HL-60 (cell line): Measurements from ENCODE around the gene NVL.
A peak's percentile ranks its signal among the peaks of the same experiment; 100 is the strongest.
"Not testable (repeated sequence)": the region's sequence is repeated elsewhere in the genome, so short reads cannot be mapped to it uniquely, and the experiment has no call there.

ENCODE experiments used
- DNase-seq, 2 experiments: peaks; one replicate each; pipeline ENCODE4 v3.0.0-alpha.2; 2010 to 2020; ENCODE audit warnings: low read depth in 1 of 2, low spot score in 1 of 2
- H3K27ac ChIP-seq: fragments of 250-450 bp; sonication (Bioruptor Pico); replicated peaks from 2 replicates; pipeline ENCODE4 v1.5.1; 2020; ENCODE audit warnings: mild to moderate bottlenecking, moderate library complexity
- H3K27me3 ChIP-seq: fragments of 250-450 bp; sonication (Bioruptor Pico); 2 replicates; pipeline ENCODE4 v1.5.1; 2021; ENCODE audit warnings: mild to moderate bottlenecking, moderate library complexity; ENCODE audit not compliant: insufficient read depth, poor library complexity, severe bottlenecking
- H3K4me3 ChIP-seq: replicated peaks from 2 replicates; pipeline ENCODE4 v1.5.1; 2011; ENCODE audit warnings: mild to moderate bottlenecking, control low read depth, low read length; ENCODE audit not compliant: insufficient read depth
- GABPA ChIP-seq: IDR thresholded peaks from 2 replicates; pipeline ENCODE4 v1.6.1; 2012; ENCODE audit warnings: low read depth
- POLR2AphosphoS5 ChIP-seq: IDR thresholded peaks from 2 replicates; pipeline ENCODE4 v1.6.1; 2012; ENCODE audit warnings: low read depth
- REST ChIP-seq: IDR thresholded peaks from 2 replicates; pipeline ENCODE4 v1.6.1; 2012; ENCODE audit warnings: low read depth; ENCODE audit not compliant: insufficient replicate concordance
- SPI1 ChIP-seq: IDR thresholded peaks from 2 replicates; pipeline ENCODE4 v1.6.1; 2012; ENCODE audit warnings: low read depth, mild to moderate bottlenecking, borderline replicate concordance
- TF ChIP-seq, protein P1 (sequence below): IDR thresholded peaks from one replicate; pipeline ENCODE4 v1.5.1; 2011; ENCODE audit warnings: low read length, control low read depth, inconsistent platforms; ENCODE audit not compliant: insufficient read depth

NVL gene

DNA sequence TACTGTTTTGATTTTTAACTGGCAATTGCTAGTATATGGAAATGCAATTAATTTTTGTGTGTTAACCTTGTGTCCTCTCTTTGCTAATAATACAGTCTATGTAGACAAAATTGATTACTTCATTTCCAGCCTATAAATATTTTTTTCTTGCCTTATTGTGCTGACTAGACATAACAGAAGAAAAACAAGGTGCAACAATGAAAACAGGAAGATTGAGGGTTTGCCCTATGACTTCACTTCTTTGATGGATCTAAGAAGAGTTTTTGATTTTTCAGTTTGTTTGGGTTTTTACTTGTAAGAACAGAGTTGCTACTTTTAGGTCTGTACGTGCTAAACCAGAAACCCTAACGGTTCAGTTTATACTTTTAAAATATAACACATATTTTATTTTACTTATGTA lies 18.2 kb upstream of the NVL start:
- no peak overlapping the region for H3K4me3 ChIP-seq
- DNase-seq: no peak
- no peaks in the 10 kb centered on the region for H3K27me3 ChIP-seq
- TF ChIP-seq SPI1: no peak
- no peak for TF ChIP-seq POLR2AphosphoS5
- TF ChIP-seq GABPA: no peak
- H3K27ac ChIP-seq: no peak overlapping the region

DNA sequence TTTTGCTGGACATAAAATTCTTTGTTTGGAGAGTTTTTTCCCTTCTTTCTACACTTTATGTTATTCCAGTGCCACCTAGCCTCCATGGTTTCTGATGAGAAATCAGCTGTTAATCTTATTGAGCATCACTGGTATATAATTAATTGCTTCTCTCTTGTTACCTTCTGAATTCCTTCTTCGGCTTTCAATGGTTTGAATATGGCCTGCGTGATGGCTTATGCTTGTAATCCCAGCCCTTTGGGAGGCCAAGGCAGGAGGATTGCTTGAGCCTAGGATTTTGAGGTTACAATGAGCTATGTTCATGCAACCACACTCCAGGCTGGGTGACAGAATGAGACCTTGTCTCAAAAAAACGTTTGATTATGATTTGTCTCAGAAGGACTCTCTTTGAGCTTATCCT lies 13.7 kb upstream of the NVL start:
- H3K4me3 ChIP-seq: no peak overlapping the region
- H3K27ac ChIP-seq: no peak overlapping the region
- TF ChIP-seq, protein P1, sequence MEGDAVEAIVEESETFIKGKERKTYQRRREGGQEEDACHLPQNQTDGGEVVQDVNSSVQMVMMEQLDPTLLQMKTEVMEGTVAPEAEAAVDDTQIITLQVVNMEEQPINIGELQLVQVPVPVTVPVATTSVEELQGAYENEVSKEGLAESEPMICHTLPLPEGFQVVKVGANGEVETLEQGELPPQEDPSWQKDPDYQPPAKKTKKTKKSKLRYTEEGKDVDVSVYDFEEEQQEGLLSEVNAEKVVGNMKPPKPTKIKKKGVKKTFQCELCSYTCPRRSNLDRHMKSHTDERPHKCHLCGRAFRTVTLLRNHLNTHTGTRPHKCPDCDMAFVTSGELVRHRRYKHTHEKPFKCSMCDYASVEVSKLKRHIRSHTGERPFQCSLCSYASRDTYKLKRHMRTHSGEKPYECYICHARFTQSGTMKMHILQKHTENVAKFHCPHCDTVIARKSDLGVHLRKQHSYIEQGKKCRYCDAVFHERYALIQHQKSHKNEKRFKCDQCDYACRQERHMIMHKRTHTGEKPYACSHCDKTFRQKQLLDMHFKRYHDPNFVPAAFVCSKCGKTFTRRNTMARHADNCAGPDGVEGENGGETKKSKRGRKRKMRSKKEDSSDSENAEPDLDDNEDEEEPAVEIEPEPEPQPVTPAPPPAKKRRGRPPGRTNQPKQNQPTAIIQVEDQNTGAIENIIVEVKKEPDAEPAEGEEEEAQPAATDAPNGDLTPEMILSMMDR: no peak
- TF ChIP-seq POLR2AphosphoS5: no peak
- TF ChIP-seq GABPA: no peak
- no peak for TF ChIP-seq SPI1
- no peak for TF ChIP-seq REST
- H3K27me3 ChIP-seq: no peaks in the 10 kb centered on the region
- DNase-seq: no peak

DNA sequence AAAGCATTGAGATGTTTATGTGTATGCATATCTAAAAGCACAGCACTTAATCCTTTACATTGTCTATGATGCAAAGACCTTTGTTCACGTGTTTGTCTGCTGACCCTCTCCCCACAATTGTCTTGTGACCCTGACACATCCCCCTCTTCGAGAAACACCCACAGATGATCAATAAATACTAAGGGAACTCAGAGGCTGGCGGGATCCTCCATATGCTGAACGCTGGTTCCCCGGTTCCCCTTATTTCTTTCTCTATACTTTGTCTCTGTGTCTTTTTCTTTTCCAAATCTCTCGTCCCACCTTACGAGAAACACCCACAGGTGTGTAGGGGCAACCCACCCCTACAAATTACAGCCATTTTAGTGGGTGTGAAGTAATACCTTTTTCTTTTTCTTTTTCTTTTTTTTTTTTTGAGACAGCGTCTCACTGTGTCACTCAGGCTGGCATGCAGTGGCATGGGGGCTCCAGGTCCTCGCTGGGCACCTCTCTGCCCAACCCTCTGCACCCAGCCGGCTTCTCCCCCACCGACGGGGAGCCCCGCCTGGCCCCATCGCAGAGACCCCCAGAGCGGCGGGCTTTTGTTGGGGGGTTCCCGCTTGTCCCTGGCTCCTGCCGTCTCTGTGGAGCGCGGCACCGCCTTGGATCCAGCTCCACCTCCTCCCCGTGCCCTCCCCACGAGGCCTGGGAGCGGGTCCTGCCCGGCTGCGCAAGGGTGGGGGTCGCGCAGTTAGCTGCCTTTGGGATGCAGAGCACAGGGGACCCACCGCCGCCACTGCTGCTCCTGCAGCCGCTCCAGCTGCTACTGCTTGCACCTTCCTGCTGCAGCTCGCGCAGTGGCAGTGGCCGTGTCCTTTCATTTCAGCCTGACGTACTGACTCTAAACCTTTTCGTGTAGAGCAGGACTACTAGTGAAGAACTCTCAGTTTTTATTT lies 10.7 kb upstream of the NVL start:
- not testable (repeated sequence) for H3K27me3 ChIP-seq, H3K27ac ChIP-seq
- H3K4me3 ChIP-seq: peak overlapping the region; percentile 44
- DNase-seq: peak in 1 of 2 experiments; percentile 39

DNA sequence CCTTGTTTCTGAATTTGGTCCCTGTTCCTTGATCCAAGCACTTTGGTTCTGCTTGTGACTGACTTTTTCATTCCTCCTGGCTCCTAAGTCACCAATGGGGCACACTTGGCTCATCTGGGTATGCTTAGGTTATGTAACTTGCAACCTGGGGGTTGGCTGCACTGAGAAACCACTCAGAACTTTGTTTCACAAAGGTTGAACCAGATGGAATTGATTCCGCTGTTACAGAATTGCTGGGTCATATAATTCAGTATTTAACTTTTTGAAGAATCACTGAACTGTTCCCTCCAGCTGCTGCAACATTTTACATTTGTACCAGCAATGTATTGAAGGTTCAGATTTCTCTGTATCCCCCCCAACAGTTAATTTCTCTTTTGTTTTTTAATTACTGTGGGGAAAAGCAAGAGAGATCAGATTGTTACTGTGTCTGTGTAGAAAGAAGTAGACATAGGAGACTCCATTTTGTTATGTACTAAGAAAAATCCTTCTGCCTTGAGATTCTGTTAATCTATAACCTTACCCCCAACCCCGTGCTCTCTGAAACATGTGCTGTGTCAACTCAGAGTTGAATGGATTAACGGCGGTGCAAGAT lies 9.6 kb upstream of the NVL start:
- TF ChIP-seq, protein P1: no peak
- no peak for TF ChIP-seq REST
- no peak for TF ChIP-seq POLR2AphosphoS5
- no peak for TF ChIP-seq SPI1
- no peak for TF ChIP-seq GABPA
- no peaks in the 10 kb centered on the region for H3K27me3 ChIP-seq
- no peak for DNase-seq
- H3K27ac ChIP-seq: no peak overlapping the region
- no peak overlapping the region for H3K4me3 ChIP-seq
